A549 (cell line): ENCODE data around the gene VSX1. TPM values are rescaled to one million over a fixed set of nuclear protein-coding genes. Genes with fewer than 3 reads are reported as not detected.

Source experiments
- ATAC-seq, 2 experiments: fragments of 200-7000 bp in 1 of 2; fragments of >200 bp in 1 of 2; cut with Nextera tagmentation in 1 of 2; cut with Tn5 transposase in 1 of 2; 3 replicates each; pipeline versions ENCODE4 v1.8.0 to v1.9.1; 2018 to 2020; ENCODE audit warnings: mild to moderate bottlenecking in 1 of 2, moderate library complexity in 1 of 2
- CTCF ChIA-PET: fragments of 300-600 bp; sonication (Branson Sonifier 250); formaldehyde crosslinking; extraction: SDS; loops from one replicate; lab custom pipeline; 2021; ENCODE audit warnings: antibody characterized with exemption, inconsistent platforms; lab: Yijun Ruan, JAX
- POLR2A ChIA-PET: fragments of 350-600 bp; formaldehyde crosslinking; extraction: SDS; loops from one replicate; lab custom pipeline; 2021; ENCODE audit warnings: antibody characterized with exemption, inconsistent platforms; lab: Yijun Ruan, JAX
- DNase-seq, 2 experiments: peaks; one replicate each; pipeline versions ENCODE4 v3.0.0 to v3.0.0-alpha.2; 2011 to 2016; ENCODE audit warnings: low read depth in 1 of 2, low spot score in 1 of 2
- FAIRE-seq: peaks from 2 replicates; lab custom pipeline; 2011; peaks lifted over from hg19 to GRCh38; lab: Jason Lieb, UNC
- H3K27ac ChIP-seq, 2 experiments: fragments of >200 bp; sonication (Bioruptor Twin); formaldehyde crosslinking; 3 replicates each; pipeline ENCODE4 v1.5.1; 2016 to 2017
- H3K4me1 ChIP-seq: fragments of >200 bp; sonication (Bioruptor Twin); formaldehyde crosslinking; 3 replicates; pipeline ENCODE4 v1.6.1; 2016
- H3K4me2 ChIP-seq: fragments of >200 bp; sonication (Bioruptor Twin); formaldehyde crosslinking; 3 replicates; pipeline ENCODE4 v1.6.1; 2016
- H3K4me3 ChIP-seq: fragments of >200 bp; sonication (Bioruptor Twin); formaldehyde crosslinking; 3 replicates; pipeline ENCODE4 v1.5.1; 2016
- H3K9me3 ChIP-seq: fragments of >200 bp; sonication (Bioruptor Twin); formaldehyde crosslinking; 3 replicates; pipeline ENCODE4 v1.6.1; 2016
- BCL3 ChIP-seq: fragments of >200 bp; sonication (Bioruptor Twin); formaldehyde crosslinking; IDR thresholded peaks from 3 replicates; pipeline ENCODE4 v1.6.1; 2016
- CBX2 ChIP-seq: fragments of 200-600 bp; sonication (generic); IDR thresholded peaks from 2 replicates; pipeline ENCODE4 v1.6.1; 2016; ENCODE audit warnings: low read depth, mild to moderate bottlenecking, borderline replicate concordance
- CEBPB ChIP-seq, 2 experiments: fragments of >200 bp in 1 of 2; sonication (Bioruptor Twin) in 1 of 2; formaldehyde crosslinking in 1 of 2; IDR thresholded peaks; 2 replicates each; pipeline ENCODE4 v1.6.1; 2012 to 2016
- CHD2 ChIP-seq: fragments of 150-350 bp; IDR thresholded peaks from 2 replicates; pipeline ENCODE4 v1.6.1; 2014; ENCODE audit warnings: low read length; ENCODE audit not compliant: partially characterized antibody
- EHMT2 ChIP-seq: fragments of 200-600 bp; sonication (generic); IDR thresholded peaks from 2 replicates; pipeline ENCODE4 v1.6.1; 2016; ENCODE audit warnings: antibody characterized with exemption, low read depth, mild to moderate bottlenecking, moderate library complexity
- FOSB ChIP-seq: fragments of 250-450 bp; sonication (Bioruptor Pico); IDR thresholded peaks from 2 replicates; pipeline ENCODE4 v1.5.0; 2020; ENCODE audit warnings: mild to moderate bottlenecking, moderate library complexity
- HOXB13 ChIP-seq: fragments of 250-450 bp; sonication (Bioruptor Pico); IDR thresholded peaks from 2 replicates; pipeline ENCODE4 v1.5.0; 2020; ENCODE audit warnings: low read depth, mild to moderate bottlenecking, moderate library complexity
- JUNB ChIP-seq: fragments of >200 bp; sonication (Bioruptor Twin); formaldehyde crosslinking; IDR thresholded peaks from 2 replicates; pipeline ENCODE4 v1.6.1; 2016
- KDM1A ChIP-seq: fragments of 200-600 bp; sonication (generic); IDR thresholded peaks from 2 replicates; pipeline ENCODE4 v1.6.1; 2016; ENCODE audit warnings: low read depth, mild to moderate bottlenecking
- NPAS2 ChIP-seq: fragments of 250-450 bp; sonication (Bioruptor Pico); IDR thresholded peaks from 2 replicates; pipeline ENCODE4 v1.8.0; 2022; ENCODE audit warnings: mild to moderate bottlenecking, moderate library complexity, borderline replicate concordance
- PBX3 ChIP-seq: IDR thresholded peaks from 2 replicates; pipeline ENCODE4 v1.6.1; 2012
- PHF8 ChIP-seq: fragments of 200-600 bp; sonication (generic); IDR thresholded peaks from 2 replicates; pipeline ENCODE4 v1.6.1; 2016; ENCODE audit warnings: low read depth, mild to moderate bottlenecking, antibody characterized with exemption, moderate library complexity, borderline replicate concordance
- POLR2A ChIP-seq: IDR thresholded peaks from 2 replicates; pipeline ENCODE4 v1.6.1; 2012; ENCODE audit warnings: mild to moderate bottlenecking, low read length
- RCOR1 ChIP-seq: fragments of 150-350 bp; IDR thresholded peaks from 2 replicates; pipeline ENCODE4 v1.6.1; 2014; ENCODE audit warnings: antibody characterized with exemption, low read length, low read depth
- TFCP2L1 ChIP-seq: fragments of 250-450 bp; sonication (Bioruptor Pico); IDR thresholded peaks from 2 replicates; pipeline ENCODE4 v1.5.0; 2021; ENCODE audit warnings: mild to moderate bottlenecking
- ZFP36 ChIP-seq: fragments of 450-650 bp; IDR thresholded peaks from 2 replicates; pipeline ENCODE4 v1.6.1; 2014; ENCODE audit warnings: borderline replicate concordance; ENCODE audit not compliant: partially characterized antibody
- ZSCAN20 ChIP-seq: fragments of 250-450 bp; sonication (Bioruptor Pico); IDR thresholded peaks from 2 replicates; pipeline ENCODE4 v1.8.0; 2022; ENCODE audit warnings: mild to moderate bottlenecking, moderate library complexity
- WGBS: methylation state at CpG from one replicate; pipeline ENCODE4 v1.1.6; 2017; ENCODE audit errors: missing lambda C conversion rate; 5-methylcytosine and 5-hydroxymethylcytosine counted together
- polyA plus RNA-seq, 4 experiments: library from polyadenylated mRNA; depleted of rRNA in 3 of 4; stranded (reverse); fragments of >200 nt; fragmentation: RNase III in 1 of 4; extraction: RNeasy Plus Mini Kit Qiagen cat#74134 plus additional on column Dnase treatment in 1 of 4; gene quantifications; 2 replicates in 3 of 4; 3 replicates in 1 of 4; pipeline ENCODE4 v1.2.3, GENCODE V29; 2011 to 2017
- TF ChIP-seq, protein P1 (sequence below): fragments of >200 bp; sonication (Bioruptor Twin); formaldehyde crosslinking; IDR thresholded peaks from 2 replicates; pipeline ENCODE4 v1.6.1; 2016

VSX1 gene
- polyA plus RNA-seq, 2 of the 4 experiments (the other 2 are of a cell fraction) = 0.77 to 2.9 TPM

- POLR2A ChIA-PET = no interaction called here
- WGBS = 92% methylated on average over 17 of the region's 17 CpGs
- Histone ChIP-seq H3K4me1 (peaks cover 24% of the 10 kb centered on the region), H3K9me3 (no peaks in the 10 kb centered on the region), H3K4me2 (no peak overlapping the region), H3K4me3 (no peak overlapping the region), H3K27ac (no peak overlapping the region)
- DNase-seq (no peak), FAIRE-seq (no peak), ATAC-seq (no peak; a peak in 1 of 6 replicates)
- CTCF ChIA-PET = interaction anchor here (0.7 to 2.4 kb wide), 7 partner anchors 9 to 128 kb away, joined by 3 to 6 read pairs (median 4); no protein-coding TSS in a partner anchor
- TF ChIP-seq JUNB (no peak), NPAS2 (no peak), KDM1A (no peak), FOSB (CRISPR knock-in tag) (no peak), POLR2A (no peak), CHD2 (no peak), CEBPB (IDR thresholded peaks at IDR 0.05) (no peak), TFCP2L1 (no peak), PBX3 (no peak), CBX2 (no peak), BCL3 (no peak), EHMT2 (no peak)
- TF ChIP-seq, protein P1, sequence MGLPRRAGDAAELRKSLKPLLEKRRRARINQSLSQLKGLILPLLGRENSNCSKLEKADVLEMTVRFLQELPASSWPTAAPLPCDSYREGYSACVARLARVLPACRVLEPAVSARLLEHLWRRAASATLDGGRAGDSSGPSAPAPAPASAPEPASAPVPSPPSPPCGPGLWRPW = no peak
These were observed 31.2 kb downstream of the VSX1 start for GRCh38 chr20:25050501-25051350.

DNA sequence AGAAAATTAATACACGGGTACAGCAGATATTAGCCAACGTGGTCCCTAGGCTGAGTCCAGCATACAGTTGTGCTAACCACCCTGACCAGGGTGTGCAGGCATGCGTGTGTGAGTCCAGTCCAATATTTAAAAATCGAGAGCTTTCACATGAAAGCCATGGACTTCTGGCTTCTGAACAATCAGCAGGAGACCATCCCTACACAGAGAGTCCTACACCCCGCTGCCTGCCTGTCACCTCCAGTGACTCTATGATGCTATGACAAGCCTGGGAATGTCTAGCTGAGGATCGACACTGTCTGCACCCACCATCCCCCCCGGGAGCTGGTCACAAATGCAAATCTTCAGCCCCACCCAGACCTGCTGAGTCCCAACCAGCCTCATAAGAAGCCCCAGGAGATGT is 31.9 kb downstream of the VSX1 start:
- no peak overlapping the region for H3K27ac ChIP-seq
- no peaks in the 10 kb centered on the region for H3K9me3 ChIP-seq
- peaks cover 17% of the 10 kb centered on the region for H3K4me1 ChIP-seq
- no peak for ATAC-seq
- TF ChIP-seq CHD2 (no peak), RCOR1 (no peak), PHF8 (no peak), HOXB13 (CRISPR knock-in tag) (no peak), ZFP36 (no peak), PBX3 (no peak), TFCP2L1 (no peak), ZSCAN20 (CRISPR knock-in tag) (no peak), POLR2A (no peak)
- no peak for DNase-seq
- no peak overlapping the region for H3K4me3 ChIP-seq
- FAIRE-seq = no peak
- WGBS = 83% methylated on average over 7 of the region's 7 CpGs
- no peak overlapping the region for H3K4me2 ChIP-seq
- ChIA-PET CTCF (interaction anchor here (0.7 to 2.4 kb wide), 4 partner anchors 9 to 129 kb away, joined by 3 to 6 read pairs (median 4); no protein-coding TSS in a partner anchor), POLR2A (no interaction called here)
